H9 (cell line): ENCODE results near the gene PERM1. TPM values are rescaled to one million over a fixed set of nuclear protein-coding genes. Genes with fewer than 3 reads are reported as not detected.

Source experiments
- DNase-seq: peaks from one replicate; pipeline ENCODE4 v3.0.0-alpha.2; 2017
- H2AFZ ChIP-seq: one replicate; pipeline ENCODE4 v1.6.1; 2013; ENCODE audit warnings: mild to moderate bottlenecking, low read length, control low read depth, moderate library complexity
- H2AK5ac ChIP-seq: 2 replicates; pipeline ENCODE4 v1.6.1; 2013; ENCODE audit warnings: low read length, control low read depth, mixed read lengths; ENCODE audit not compliant: insufficient read length
- H2BK120ac ChIP-seq: one replicate; pipeline ENCODE4 v1.6.1; 2013; ENCODE audit warnings: low read depth, mild to moderate bottlenecking, low read length, control low read depth, inconsistent platforms; ENCODE audit not compliant: poor library complexity, severe bottlenecking
- H2BK12ac ChIP-seq: 2 replicates; pipeline ENCODE4 v1.6.1; 2013; ENCODE audit warnings: low read length, control low read depth, mixed read lengths, low read depth; ENCODE audit not compliant: insufficient read length
- H2BK15ac ChIP-seq: 2 replicates; pipeline ENCODE4 v1.6.1; 2013; ENCODE audit warnings: low read depth, low read length, control low read depth
- H2BK20ac ChIP-seq: one replicate; pipeline ENCODE4 v1.6.1; 2013; ENCODE audit warnings: low read depth, mild to moderate bottlenecking, low read length, control low read depth, inconsistent platforms; ENCODE audit not compliant: poor library complexity, severe bottlenecking
- H2BK5ac ChIP-seq: 2 replicates; pipeline ENCODE4 v1.6.1; 2013; ENCODE audit warnings: low read length, control low read depth, mixed read lengths; ENCODE audit not compliant: insufficient read length
- H3K14ac ChIP-seq: 2 replicates; pipeline ENCODE4 v1.6.1; 2013; ENCODE audit warnings: low read length, control low read depth; ENCODE audit not compliant: insufficient read depth
- H3K18ac ChIP-seq: 2 replicates; pipeline ENCODE4 v1.6.1; 2013; ENCODE audit warnings: low read depth, mild to moderate bottlenecking, mixed read lengths, low read length, control low read depth; ENCODE audit not compliant: insufficient read length
- H3K23ac ChIP-seq: 2 replicates; pipeline ENCODE4 v1.6.1; 2013; ENCODE audit warnings: low read length, control low read depth, mixed read lengths, low read depth; ENCODE audit not compliant: insufficient read length
- H3K23me2 ChIP-seq: 2 replicates; pipeline ENCODE4 v1.6.1; 2013; ENCODE audit warnings: low read depth, mild to moderate bottlenecking, mixed read lengths, low read length, control low read depth; ENCODE audit not compliant: insufficient read length, poor library complexity, severe bottlenecking
- H3K27ac ChIP-seq: 2 replicates; pipeline ENCODE4 v1.5.1; 2013; ENCODE audit warnings: low read length, control low read depth, mixed read lengths, low read depth; ENCODE audit not compliant: insufficient read length
- H3K27me3 ChIP-seq: 2 replicates; pipeline ENCODE4 v1.6.1; 2013; ENCODE audit warnings: low read length, control low read depth, inconsistent platforms; ENCODE audit not compliant: insufficient read depth
- H3K4ac ChIP-seq: 2 replicates; pipeline ENCODE4 v1.6.1; 2013; ENCODE audit warnings: low read depth, mild to moderate bottlenecking, control low read depth, inconsistent platforms, low read length, moderate library complexity
- H3K4me1 ChIP-seq: 2 replicates; pipeline ENCODE4 v1.6.1; 2013; ENCODE audit warnings: low read length, control low read depth, inconsistent platforms; ENCODE audit not compliant: insufficient read depth
- H3K4me2 ChIP-seq: 2 replicates; pipeline ENCODE4 v1.6.1; 2013; ENCODE audit warnings: low read length, control low read depth, mixed read lengths; ENCODE audit not compliant: insufficient read length, insufficient read depth
- H3K56ac ChIP-seq: 2 replicates; pipeline ENCODE4 v1.6.1; 2013; ENCODE audit warnings: low read depth, mild to moderate bottlenecking, mixed read lengths, low read length, control low read depth; ENCODE audit not compliant: insufficient read length
- H3K79me1 ChIP-seq: 2 replicates; pipeline ENCODE4 v1.6.1; 2013; ENCODE audit warnings: low read depth, mild to moderate bottlenecking, moderate library complexity, low read length, control low read depth, inconsistent platforms; ENCODE audit not compliant: insufficient read depth, poor library complexity, severe bottlenecking
- H3K79me2 ChIP-seq: 2 replicates; pipeline ENCODE4 v1.6.1; 2013; ENCODE audit warnings: low read length, control low read depth, inconsistent platforms; ENCODE audit not compliant: insufficient read depth
- H3K9ac ChIP-seq: 2 replicates; pipeline ENCODE4 v1.6.1; 2013; ENCODE audit warnings: low read length, control low read depth, mixed read lengths; ENCODE audit not compliant: insufficient read length; ENCODE audit errors: extremely low read depth
- H3K9me3 ChIP-seq: one replicate; pipeline ENCODE4 v1.6.1; 2013; ENCODE audit warnings: low read depth, low read length, inconsistent platforms; ENCODE audit not compliant: control insufficient read depth
- H3T11ph ChIP-seq: one replicate; pipeline ENCODE4 v1.6.1; 2013; ENCODE audit warnings: mild to moderate bottlenecking, low read length, control low read depth, inconsistent platforms
- H4K20me1 ChIP-seq: one replicate; pipeline ENCODE4 v1.6.1; 2013; ENCODE audit not compliant: control insufficient read depth, insufficient read length, insufficient read depth
- H4K5ac ChIP-seq: 2 replicates; pipeline ENCODE4 v1.6.1; 2013; ENCODE audit warnings: low read depth, mild to moderate bottlenecking, mixed read lengths, low read length, control low read depth; ENCODE audit not compliant: insufficient read length
- H4K8ac ChIP-seq: replicated peaks from 2 replicates; pipeline ENCODE4 v1.6.1; 2013; ENCODE audit warnings: low read length, control low read depth, mixed read lengths, low read depth; ENCODE audit not compliant: insufficient read length
- H4K91ac ChIP-seq: 2 replicates; pipeline ENCODE4 v1.6.1; 2013; ENCODE audit warnings: low read depth, mild to moderate bottlenecking, moderate library complexity, mixed read lengths, low read length, control low read depth; ENCODE audit not compliant: insufficient read length
- H3K27ac Mint-ChIP-seq, 3 experiments: 2 replicates in 2 of 3; 3 replicates in 1 of 3; pipeline ENCODE4 v1.8.0; 2020 to 2021; ENCODE audit warnings: mixed read lengths in 3 of 3, mild to moderate bottlenecking in 1 of 3, moderate library complexity in 1 of 3
- H3K27me3 Mint-ChIP-seq: 2 replicates; pipeline ENCODE4 v1.8.0; 2021; ENCODE audit warnings: low read depth, mild to moderate bottlenecking, moderate library complexity, mixed read lengths
- H3K36me3 Mint-ChIP-seq, 3 experiments: 2 replicates in 2 of 3; 3 replicates in 1 of 3; pipeline ENCODE4 v1.8.0; 2020 to 2021; ENCODE audit warnings: low read depth in 3 of 3, mixed read lengths in 3 of 3; ENCODE audit not compliant: insufficient read depth in 1 of 3
- H3K4me1 Mint-ChIP-seq, 2 experiments: 2 replicates each; pipeline ENCODE4 v1.8.0; 2020; ENCODE audit warnings: mixed read lengths in 2 of 2
- H3K4me3 Mint-ChIP-seq, 2 experiments: 2 replicates in 1 of 2; 3 replicates in 1 of 2; pipeline ENCODE4 v1.8.0; 2020 to 2021; ENCODE audit warnings: mild to moderate bottlenecking in 2 of 2, mixed read lengths in 2 of 2, moderate library complexity in 1 of 2
- H3K9me3 Mint-ChIP-seq, 2 experiments: 2 replicates in 1 of 2; 3 replicates in 1 of 2; pipeline ENCODE4 v1.8.0; 2020; ENCODE audit warnings: mild to moderate bottlenecking in 2 of 2, mixed read lengths in 2 of 2, moderate library complexity in 1 of 2
- WGBS: extraction: QIAGEN DNeasy Blood & Tissue Kit; methylation state at CpG from one replicate; pipeline ENCODE4 v1.1.7; 2013; ENCODE audit warnings: missing lambda C conversion rate, low lambda C conversion rate, mixed read lengths; ENCODE audit not compliant: insufficient read length; ENCODE audit errors: extremely low coverage; 5-methylcytosine and 5-hydroxymethylcytosine counted together
- total RNA-seq: library from RNA; stranded (reverse); gene quantifications from 2 replicates; pipeline ENCODE4 v1.2.1, GENCODE V29; 2021
- TF ChIP-seq, protein P1 (sequence below): fragments of 200-600 bp; sonication (generic); conservative IDR thresholded peaks from 3 replicates; pipeline ENCODE4 v1.8.0; 2021; ENCODE audit warnings: antibody characterized with exemption, mild to moderate bottlenecking

The PERM1 gene
- total RNA-seq, 1 experiment from 2014 or later = not detected

GRCh38 chr1:969260-969855 lies 12.5 kb downstream of the PERM1 start:
- Mint-ChIP-seq H3K27ac (no peak overlapping the region; a peak in 1 of 7 replicates), H3K4me3 (no peak overlapping the region), H3K9me3 (peaks cover 3 to 4% of the 10 kb centered on the region in 2 experiments; a peak in 3 of 5 replicates), H3K4me1 (peaks cover 0 to 3% of the 10 kb centered on the region in 2 experiments; a peak in 2 of 4 replicates), H3K27me3 (peaks cover 52% of the 10 kb centered on the region), H3K36me3 (peaks cover 0 to 8% (median 8%) of the 10 kb centered on the region in 3 experiments; a peak in 4 of 7 replicates)
- no peak overlapping the region for H2BK12ac ChIP-seq
- H2AK5ac ChIP-seq = no peak overlapping the region
- H3K14ac ChIP-seq = no peak overlapping the region
- peaks cover 9% of the 10 kb centered on the region for H3K23me2 ChIP-seq
- no peak overlapping the region for H2AFZ ChIP-seq
- H2BK5ac ChIP-seq = no peak overlapping the region
- H4K91ac ChIP-seq = no peak overlapping the region
- no peak overlapping the region for H2BK20ac ChIP-seq
- no peak overlapping the region for H3K9ac ChIP-seq
- peaks cover 11% of the 10 kb centered on the region; the same call in 1 of the 2 replicates for H3K27me3 ChIP-seq
- H3K9me3 ChIP-seq = no peaks in the 10 kb centered on the region
- H3K4ac ChIP-seq = no peak overlapping the region
- H4K5ac ChIP-seq = no peak overlapping the region
- H3K56ac ChIP-seq = no peak overlapping the region
- H3K4me2 ChIP-seq = no peak overlapping the region
- H3K79me2 ChIP-seq = no peaks in the 10 kb centered on the region
- no peak overlapping the region for H2BK120ac ChIP-seq
- no peak overlapping the region for H3K18ac ChIP-seq
- H4K8ac ChIP-seq = no peak overlapping the region
- no peak overlapping the region for H2BK15ac ChIP-seq
- WGBS = no CpG with 5 or more reads among the region's 15 CpGs
- no peak overlapping the region for H3T11ph ChIP-seq
- H3K4me1 ChIP-seq = no peaks in the 10 kb centered on the region
- no peak for DNase-seq
- no peaks in the 10 kb centered on the region for H3K79me1 ChIP-seq
- H4K20me1 ChIP-seq = no peaks in the 10 kb centered on the region
- TF ChIP-seq, protein P1, sequence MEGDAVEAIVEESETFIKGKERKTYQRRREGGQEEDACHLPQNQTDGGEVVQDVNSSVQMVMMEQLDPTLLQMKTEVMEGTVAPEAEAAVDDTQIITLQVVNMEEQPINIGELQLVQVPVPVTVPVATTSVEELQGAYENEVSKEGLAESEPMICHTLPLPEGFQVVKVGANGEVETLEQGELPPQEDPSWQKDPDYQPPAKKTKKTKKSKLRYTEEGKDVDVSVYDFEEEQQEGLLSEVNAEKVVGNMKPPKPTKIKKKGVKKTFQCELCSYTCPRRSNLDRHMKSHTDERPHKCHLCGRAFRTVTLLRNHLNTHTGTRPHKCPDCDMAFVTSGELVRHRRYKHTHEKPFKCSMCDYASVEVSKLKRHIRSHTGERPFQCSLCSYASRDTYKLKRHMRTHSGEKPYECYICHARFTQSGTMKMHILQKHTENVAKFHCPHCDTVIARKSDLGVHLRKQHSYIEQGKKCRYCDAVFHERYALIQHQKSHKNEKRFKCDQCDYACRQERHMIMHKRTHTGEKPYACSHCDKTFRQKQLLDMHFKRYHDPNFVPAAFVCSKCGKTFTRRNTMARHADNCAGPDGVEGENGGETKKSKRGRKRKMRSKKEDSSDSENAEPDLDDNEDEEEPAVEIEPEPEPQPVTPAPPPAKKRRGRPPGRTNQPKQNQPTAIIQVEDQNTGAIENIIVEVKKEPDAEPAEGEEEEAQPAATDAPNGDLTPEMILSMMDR = no peak
- no peak overlapping the region for H3K27ac ChIP-seq
- H3K23ac ChIP-seq = no peak overlapping the region
